Hematopoietic multipotent progenitor cell treated with erythropoietin and hydrocortisone succinate and interleukin-3 and kit ligand, for 6 days (in vitro differentiated cells): ENCODE data around the gene OPA3.
"Not testable (repeated sequence)": the region's sequence is repeated elsewhere in the genome, so short reads cannot be mapped to it uniquely, and the experiment has no call there.

Source experiments
- DNase-seq: peaks from one replicate; pipeline ENCODE4 v3.0.0-alpha.2; 2015

Gene OPA3

DNA sequence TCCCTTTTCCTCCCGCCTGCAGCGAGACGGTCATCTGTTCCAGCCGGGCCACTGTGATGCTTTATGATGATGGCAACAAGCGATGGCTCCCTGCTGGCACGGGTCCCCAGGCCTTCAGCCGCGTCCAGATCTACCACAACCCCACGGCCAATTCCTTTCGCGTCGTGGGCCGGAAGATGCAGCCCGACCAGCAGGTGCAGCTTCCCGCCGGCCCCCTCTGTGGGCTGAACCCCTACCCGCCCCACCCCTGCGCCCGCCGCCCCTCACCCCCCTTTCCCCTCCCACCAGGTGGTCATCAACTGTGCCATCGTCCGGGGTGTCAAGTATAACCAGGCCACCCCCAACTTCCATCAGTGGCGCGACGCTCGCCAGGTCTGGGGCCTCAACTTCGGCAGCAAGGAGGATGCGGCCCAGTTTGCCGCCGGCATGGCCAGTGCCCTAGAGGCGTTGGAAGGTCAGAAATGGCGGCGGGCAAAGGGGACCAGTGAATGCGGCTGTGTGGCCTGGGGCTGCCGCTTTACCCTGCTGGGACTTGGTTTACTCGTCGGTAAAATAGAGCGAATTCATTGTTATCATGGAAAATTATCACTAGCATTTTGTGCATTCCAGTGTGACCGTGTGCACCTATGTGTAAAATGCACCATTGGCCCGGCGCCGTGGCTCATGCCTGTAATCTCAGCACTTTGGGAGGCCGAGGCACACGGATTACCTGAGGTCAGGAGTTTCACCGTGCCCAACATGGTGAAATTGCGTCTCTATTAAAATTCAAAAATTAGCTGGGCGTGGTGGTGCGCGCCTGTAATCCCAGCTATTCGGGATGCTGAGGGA is 66.7 kb downstream of the OPA3 start:
- DNase-seq: no peak

DNA sequence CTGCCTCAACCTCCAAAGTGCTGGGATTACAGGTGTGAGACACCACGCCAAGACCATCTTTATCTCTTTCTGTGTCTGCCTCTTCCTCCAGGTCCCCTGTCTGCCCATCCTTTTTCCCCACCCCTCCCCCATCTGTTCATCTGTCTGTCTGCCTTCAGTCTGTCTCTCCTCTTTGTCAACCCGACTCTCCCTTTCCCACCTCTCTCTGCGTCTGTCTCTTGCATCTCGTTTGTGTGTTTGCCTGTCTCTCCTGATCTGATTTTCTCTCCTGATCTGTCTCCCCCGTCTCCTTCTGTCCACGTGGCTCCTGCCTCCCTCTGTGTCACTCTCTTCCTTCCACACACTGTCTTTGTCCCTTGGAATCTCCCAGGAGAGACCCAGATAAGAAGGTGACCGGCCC is 67.4 kb downstream of the OPA3 start:
- no peak for DNase-seq

- no peak for DNase-seq
Observed at GRCh38 chr19:45515807-45516401, 68.7 kb downstream of the OPA3 start.

GRCh38 chr19:45515081-45515624 is 69.4 kb downstream of the OPA3 start:
- DNase-seq: peak; percentile 66

DNA sequence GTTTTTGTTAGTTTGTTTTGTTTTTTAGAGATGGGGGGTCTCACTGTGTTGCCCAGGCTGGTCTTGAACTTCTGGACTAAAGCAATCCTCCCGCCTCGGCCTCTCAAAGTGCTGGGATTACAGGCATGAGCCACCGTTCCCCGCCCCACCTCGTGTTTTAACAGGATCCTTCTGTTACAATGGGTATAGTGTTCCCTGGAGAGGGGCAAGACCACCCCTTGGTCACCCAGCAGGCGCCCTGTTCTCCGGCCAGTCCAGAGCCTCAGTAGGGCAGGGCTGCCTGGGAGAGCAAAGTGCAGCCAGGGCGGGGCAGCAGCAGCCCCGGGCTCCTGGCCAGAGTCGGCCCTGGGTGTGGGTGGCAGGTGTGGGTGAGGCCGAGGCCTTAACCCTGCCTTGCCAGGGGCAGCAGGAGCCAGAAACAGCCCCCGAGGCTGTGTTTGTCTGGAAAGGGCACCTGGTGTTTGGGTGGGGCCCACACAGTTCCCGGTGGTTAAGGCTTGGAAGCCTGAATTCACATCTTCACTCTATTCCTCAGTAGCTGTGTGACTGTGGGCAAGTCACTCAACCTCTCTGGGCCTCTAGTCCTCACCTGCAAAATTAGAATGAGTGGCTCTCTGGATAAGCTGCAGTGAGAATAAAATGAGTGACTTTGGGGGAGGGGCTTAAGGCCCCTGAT is 70.1 kb downstream of the OPA3 start:
- no peak for DNase-seq

DNA sequence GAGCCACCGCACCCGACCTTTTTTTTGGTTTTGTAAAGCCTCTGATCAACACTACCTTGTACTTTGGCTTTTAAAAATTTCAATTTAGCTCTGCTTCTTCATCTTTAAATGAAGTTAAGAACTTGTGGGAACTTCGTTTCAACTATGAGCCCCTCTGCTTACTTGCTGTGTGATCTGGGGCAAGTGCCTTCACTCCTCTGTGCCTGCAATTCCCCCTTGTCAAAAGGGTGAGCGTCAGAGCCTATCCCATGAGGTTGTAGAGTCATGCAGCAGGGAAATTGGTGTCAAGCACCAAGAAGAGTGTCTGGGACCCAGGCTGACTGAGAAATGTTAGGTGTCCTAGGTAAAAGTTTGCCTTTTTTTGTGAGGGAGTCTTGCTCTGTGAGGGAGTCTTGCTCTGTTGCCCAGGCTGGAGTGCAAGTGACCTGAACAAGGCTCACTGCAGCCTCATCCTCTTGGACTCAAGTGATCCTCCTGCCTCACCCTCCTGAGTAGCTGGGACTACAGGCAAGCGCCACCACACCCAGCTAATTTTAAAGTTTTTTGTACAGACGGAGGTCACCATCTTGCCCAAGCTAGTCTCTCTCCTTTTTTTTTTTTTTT is 71.6 kb downstream of the OPA3 start:
- no peak for DNase-seq

DNA sequence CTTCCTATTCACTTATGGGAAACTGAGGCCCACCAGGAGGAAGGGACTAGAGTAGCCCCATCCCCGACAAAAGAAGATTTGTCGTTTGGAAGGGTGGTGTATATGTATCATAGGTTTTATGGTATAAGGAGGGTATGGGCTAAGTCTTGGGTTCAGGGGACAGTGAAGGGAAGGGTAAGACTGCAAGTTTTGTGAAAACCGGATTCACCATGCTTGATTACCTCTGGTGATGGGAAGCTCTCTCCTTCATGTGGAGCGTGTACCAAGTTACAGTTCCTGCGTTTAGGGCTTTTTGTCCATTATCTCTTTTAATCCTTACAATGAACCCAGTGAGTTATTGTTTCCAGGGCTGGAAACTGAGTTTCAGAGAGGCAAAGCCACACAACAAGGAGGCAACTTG is 73.5 kb downstream of the OPA3 start:
- no peak for DNase-seq

- DNase-seq: not testable (repeated sequence)
Observed at GRCh38 chr19:45510352-45510751, 74.2 kb downstream of the OPA3 start.

GRCh38 chr19:45509692-45510015 is 74.9 kb downstream of the OPA3 start:
- no peak for DNase-seq

- peak; percentile 73 for DNase-seq
Observed at GRCh38 chr19:45508861-45509691, 75.5 kb downstream of the OPA3 start.

DNA sequence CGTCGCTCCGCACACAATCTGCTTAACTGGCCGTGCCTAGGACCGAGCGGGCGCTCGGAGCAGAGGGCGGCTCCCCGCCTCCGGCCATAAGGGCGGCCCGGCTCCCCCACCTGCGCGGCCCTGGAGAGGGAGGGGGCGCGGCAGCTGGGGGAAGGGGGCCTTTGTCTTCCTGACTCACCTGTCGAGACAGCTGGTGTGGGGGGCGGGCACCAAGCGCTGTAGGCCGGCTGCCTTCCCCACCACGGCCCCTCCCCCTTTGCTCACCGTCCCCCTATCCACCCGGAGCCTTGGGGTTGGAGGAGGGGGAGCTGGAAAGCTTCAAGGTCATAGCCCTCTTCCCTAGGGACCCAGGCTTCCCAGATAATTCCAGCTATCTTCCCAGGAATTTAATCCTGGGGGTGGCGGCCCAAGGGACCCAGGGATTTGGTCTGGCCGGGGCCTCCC is 76.2 kb downstream of the OPA3 start:
- peak; percentile 38 for DNase-seq

DNA sequence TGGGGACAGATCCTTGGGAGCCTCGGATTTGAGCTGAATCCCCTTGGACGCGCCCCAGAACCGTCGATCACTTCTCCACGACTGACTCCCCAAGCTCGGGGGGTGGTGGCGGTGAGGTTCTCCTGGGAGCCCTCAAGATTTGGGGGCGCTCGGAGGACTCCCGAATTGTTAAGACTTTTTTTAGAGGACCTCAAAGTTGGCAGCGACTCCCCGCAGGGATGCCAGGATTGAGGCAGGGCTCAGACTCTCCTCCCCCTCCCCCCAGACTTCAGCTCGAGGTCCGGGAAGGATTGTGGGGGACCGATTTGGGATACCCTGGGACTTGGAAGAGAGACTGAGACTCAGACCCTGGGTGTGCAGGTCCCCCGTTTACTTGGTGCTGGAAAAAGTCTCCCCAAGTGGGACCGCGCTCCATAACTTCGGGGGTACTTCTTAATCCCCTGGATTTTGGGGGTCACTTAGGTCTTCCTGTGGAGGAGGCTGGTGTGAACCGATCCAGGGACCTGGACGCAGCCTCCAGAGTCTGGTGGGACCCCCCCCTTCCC is 76.7 kb downstream of the OPA3 start:
- DNase-seq: peak; percentile 32

DNA sequence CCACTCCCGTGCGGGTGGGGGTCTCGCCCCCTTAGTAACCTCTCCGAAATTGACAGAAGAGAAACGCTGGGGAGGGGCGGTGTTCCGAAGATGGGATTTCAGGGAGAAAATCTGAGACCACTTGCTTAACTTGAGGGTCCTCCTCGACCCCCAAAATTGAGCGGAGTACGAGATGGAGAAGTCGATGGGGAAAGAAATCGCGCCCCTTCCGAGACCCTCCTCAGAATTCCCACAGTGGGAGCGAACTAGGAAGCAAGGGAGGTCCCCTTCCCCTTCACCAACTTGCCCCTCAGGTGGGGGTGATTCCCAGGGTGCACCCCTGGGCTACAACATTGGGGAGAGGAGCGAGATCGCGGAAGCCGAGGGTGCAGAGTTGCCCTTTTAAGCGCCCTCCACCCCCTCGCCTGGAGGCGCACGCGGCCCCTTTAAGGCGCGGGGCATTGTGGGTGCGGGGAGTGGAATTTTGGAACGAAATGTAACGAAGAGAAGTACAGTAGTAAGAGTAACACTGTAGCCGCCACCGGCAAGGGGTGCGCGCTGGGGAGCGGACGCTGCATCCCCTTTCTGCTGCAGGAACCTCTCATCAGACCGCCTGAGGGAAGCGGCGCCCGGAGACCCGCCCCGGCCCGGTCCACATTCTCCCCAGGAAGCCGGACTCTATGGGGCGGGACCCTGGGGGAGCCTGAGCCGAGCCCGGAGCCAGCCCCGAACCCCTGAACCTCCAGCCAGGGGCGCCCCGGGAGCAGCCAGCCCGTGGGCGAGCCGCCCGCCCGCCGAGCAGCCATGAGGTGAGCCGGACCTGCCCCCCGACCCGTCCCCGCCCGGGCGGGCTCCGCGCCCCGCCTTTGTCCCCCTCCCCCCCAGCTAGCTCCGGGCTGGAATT is 77.4 kb downstream of the OPA3 start, which contains the start of gene VASP:
TSS of gene VASP (plus strand) at position 491 of the 883 bp plus-strand sequence. CDS start at position 784, 293 bp downstream.
- DNase-seq: peak; percentile 96

- DNase-seq: peak; percentile 95
Observed at GRCh38 chr19:45506246-45506988, 78.2 kb downstream of the OPA3 start.

GRCh38 chr19:45505996-45506245 is 78.7 kb downstream of the OPA3 start:
- DNase-seq: no peak

GRCh38 chr19:45505151-45505995 is 79.2 kb downstream of the OPA3 start:
- DNase-seq: no peak

DNA sequence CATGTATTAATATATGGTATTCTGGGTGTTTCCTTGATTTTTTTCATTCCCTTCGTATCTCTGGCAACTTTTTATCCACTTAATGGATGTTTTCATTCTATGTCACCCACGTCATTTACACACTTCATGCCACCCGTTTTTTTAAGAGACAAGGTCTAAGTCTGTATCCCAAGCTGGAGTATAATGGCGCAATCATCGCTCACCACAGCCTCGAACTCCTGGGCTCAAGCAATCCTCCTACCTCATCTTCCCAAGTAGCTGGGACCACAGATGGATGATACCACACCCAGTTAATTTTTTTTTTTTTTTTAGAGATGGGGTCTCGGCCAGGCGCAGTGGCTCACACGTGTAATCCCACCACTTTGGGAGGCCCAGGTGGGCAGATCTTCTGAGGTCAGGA is 80.7 kb downstream of the OPA3 start:
- DNase-seq: no peak

DNA sequence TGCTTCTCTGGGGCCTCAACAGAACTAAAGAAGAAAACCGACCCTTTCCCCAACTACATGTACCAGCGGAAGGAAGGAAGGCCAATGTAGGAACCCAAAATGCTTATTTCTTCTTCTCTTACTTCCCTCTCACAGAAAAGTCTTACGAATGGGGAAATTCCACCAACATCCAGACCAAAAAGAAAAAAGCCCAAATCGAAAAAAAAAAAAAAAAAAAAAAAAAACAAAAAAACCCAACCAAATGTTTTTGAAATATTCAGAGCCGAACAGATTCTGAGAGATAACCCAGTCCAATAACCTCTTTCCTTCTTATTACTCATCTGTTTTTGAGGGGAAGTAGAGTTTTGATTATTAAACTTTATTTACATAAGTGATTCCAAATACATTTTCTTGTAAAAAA is 82.5 kb downstream of the OPA3 start:
- DNase-seq: no peak

DNA sequence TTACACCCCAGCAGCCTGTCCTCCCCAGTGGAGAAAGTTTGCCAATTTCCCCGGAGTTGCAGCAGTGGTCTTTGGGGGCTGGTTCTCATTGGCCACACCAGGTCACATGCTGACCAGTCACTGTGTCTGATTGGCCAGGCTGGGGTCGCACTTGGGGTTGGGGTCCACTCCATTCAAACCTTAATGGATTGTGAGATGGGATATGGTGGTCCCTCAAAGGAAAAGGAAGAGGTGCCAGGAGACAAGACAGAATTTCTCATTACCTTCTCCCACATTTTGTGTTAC is 82.9 kb downstream of the OPA3 start:
- DNase-seq: no peak
